Stimulated activated naive CD8-positive, alpha-beta T cell treated with anti-CD3 and anti-CD28 coated beads, Interleukin-15, Interleukin-2, amounts not matched to agents 100 ng/mL and 50 ng/mL, for 24 hours (primary cell): ENCODE results near the gene HOXA10.
A peak's percentile ranks its signal among the peaks of the same experiment; 100 is the strongest.

ENCODE experiments used
- H3K27ac Mint-ChIP-seq: one replicate; pipeline ENCODE4 v1.8.0; 2021; ENCODE audit warnings: mild to moderate bottlenecking, mixed read lengths
- H3K27me3 Mint-ChIP-seq: one replicate; pipeline ENCODE4 v1.8.0; 2021; ENCODE audit warnings: mixed read lengths
- H3K36me3 Mint-ChIP-seq: one replicate; pipeline ENCODE4 v1.8.0; 2021; ENCODE audit warnings: low read depth, mixed read lengths
- H3K4me1 Mint-ChIP-seq: one replicate; pipeline ENCODE4 v1.8.0; 2021; ENCODE audit warnings: low read depth, mixed read lengths
- H3K4me3 Mint-ChIP-seq: one replicate; pipeline ENCODE4 v1.8.0; 2021; ENCODE audit warnings: mild to moderate bottlenecking, mixed read lengths
- H3K9me3 Mint-ChIP-seq: one replicate; pipeline ENCODE4 v1.8.0; 2021; ENCODE audit warnings: mixed read lengths

The HOXA10 gene

DNA sequence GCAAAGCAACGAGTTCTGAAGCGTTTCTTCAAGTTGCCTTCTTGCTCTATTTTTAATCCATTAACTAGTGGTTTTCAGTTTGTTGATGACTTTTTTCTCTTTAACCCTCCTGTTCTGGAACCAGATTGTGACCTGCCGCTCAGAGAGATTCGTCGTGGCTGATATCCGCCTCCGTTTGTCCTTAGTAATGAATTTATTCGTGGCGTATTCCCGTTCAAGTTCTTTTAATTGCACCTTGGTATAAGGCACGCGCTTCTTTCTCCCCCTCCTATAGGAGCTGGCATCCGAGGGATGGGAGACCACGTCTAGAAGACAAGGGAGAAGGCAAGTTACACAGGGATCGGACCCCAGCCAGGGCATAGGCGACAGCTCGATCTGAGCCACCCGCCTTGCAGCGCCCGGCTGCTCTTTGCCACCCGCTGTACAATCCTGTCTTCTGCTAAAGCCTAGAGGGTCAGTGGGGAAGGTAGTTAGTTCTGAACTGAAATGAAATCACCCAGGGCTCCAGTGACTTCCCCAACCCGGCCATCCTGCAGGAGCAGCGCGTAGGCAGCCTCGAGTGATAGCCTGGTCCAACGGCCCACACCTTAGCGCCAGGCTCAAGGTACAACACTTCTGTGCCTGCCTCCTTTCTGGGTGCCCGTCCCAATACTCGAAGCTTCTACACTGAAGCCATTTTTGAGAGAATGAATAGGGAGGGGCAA is 24.2 kb upstream of the HOXA10 start:
- H3K9me3 Mint-ChIP-seq: no peaks in the 10 kb centered on the region
- H3K4me3 Mint-ChIP-seq: no peak overlapping the region
- no peaks in the 10 kb centered on the region for H3K36me3 Mint-ChIP-seq
- peaks cover 91% of the 10 kb centered on the region for H3K27me3 Mint-ChIP-seq
- peaks cover 42% of the 10 kb centered on the region for H3K4me1 Mint-ChIP-seq
- H3K27ac Mint-ChIP-seq: no peak overlapping the region

DNA sequence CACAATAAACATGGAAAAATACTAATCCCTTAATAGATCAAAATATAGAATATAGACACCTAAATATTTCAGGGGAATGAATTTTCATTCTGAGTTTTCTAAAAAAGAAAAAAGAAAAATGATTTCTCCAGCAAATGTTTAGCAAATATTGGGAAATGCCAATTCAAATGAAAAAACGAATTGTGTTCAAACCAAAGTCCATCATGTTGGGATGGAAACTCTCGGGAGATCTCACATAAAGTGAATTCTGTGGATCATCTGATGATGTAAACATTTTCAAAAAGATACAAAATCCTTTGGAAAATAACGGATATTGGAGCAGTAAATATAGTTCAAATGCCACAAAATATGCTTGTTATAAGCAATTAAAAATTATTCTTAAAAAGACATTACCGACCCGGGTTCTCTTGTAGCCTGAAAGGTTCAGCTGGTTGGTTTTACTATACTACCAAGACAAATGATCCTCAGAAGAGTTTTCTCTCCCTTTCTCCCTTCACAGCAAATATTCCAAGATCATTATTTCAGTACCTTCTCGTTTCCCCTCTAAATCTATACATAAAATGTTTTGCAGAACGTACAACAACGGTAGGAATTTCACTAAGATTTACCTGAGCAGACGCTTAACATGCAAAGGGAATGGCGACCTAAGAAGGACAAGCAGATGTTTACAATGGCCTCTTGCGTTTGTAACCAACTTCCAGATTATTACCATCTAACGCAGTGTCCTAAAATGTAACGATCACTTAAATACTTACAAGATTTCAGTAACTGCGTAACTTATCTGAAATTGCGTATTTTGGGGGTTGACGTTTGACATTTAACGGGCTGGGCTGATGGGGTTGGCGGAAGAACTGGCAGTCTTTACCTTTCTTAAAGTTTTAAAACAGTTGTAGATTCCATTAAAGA is 23.3 kb upstream of the HOXA10 start:
- no peaks in the 10 kb centered on the region for H3K36me3 Mint-ChIP-seq
- H3K9me3 Mint-ChIP-seq: no peaks in the 10 kb centered on the region
- no peak overlapping the region for H3K4me3 Mint-ChIP-seq
- H3K27ac Mint-ChIP-seq: no peak overlapping the region
- H3K27me3 Mint-ChIP-seq: peaks cover 87% of the 10 kb centered on the region
- H3K4me1 Mint-ChIP-seq: peaks cover 43% of the 10 kb centered on the region

- Mint-ChIP-seq H3K9me3 (no peaks in the 10 kb centered on the region), H3K4me1 (peaks cover 41% of the 10 kb centered on the region), H3K4me3 (no peak overlapping the region), H3K27me3 (peaks cover 87% of the 10 kb centered on the region), H3K27ac (no peak overlapping the region), H3K36me3 (no peaks in the 10 kb centered on the region)
Observed at GRCh38 chr7:27196287-27196767, 22.2 kb upstream of the HOXA10 start.

GRCh38 chr7:27194686-27195379 is 20.7 kb upstream of the HOXA10 start:
- Mint-ChIP-seq H3K9me3 (no peaks in the 10 kb centered on the region), H3K36me3 (no peaks in the 10 kb centered on the region), H3K4me1 (peaks cover 29% of the 10 kb centered on the region), H3K27ac (no peak overlapping the region), H3K27me3 (peaks cover 90% of the 10 kb centered on the region), H3K4me3 (no peak overlapping the region)

DNA sequence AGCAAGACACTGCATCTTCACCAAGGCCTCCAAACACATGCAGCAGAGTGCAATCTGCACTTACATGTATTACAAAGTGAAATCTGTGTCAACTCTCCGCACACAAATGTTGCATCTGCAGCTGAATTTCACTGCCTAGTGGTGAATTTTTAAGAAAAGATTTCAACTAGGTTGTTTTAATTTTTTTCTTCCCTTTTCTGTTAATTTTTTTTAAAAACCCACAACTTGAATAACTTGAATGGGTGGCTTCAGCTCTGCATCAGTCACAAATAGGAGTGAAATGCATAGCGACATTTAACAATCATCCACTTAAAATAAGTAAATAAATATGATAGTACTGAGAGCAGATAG is 19.9 kb upstream of the HOXA10 start:
- Mint-ChIP-seq H3K9me3 (no peaks in the 10 kb centered on the region), H3K27ac (no peak overlapping the region), H3K4me1 (peaks cover 28% of the 10 kb centered on the region), H3K36me3 (no peaks in the 10 kb centered on the region), H3K4me3 (no peak overlapping the region), H3K27me3 (peaks cover 93% of the 10 kb centered on the region)

- H3K4me3 Mint-ChIP-seq: peak overlapping the region; percentile 23
- H3K36me3 Mint-ChIP-seq: no peaks in the 10 kb centered on the region
- H3K27ac Mint-ChIP-seq: no peak overlapping the region
- no peaks in the 10 kb centered on the region for H3K9me3 Mint-ChIP-seq
- peaks cover 93% of the 10 kb centered on the region for H3K27me3 Mint-ChIP-seq
- H3K4me1 Mint-ChIP-seq: peaks cover 29% of the 10 kb centered on the region
Observed at GRCh38 chr7:27193335-27194001, 19.3 kb upstream of the HOXA10 start.

- Mint-ChIP-seq H3K4me3 (peak overlapping the region; percentile 63), H3K27ac (no peak overlapping the region), H3K4me1 (peaks cover 30% of the 10 kb centered on the region), H3K36me3 (no peaks in the 10 kb centered on the region), H3K27me3 (peaks cover 93% of the 10 kb centered on the region), H3K9me3 (no peaks in the 10 kb centered on the region)
Observed at GRCh38 chr7:27192546-27193334, 18.6 kb upstream of the HOXA10 start.

DNA sequence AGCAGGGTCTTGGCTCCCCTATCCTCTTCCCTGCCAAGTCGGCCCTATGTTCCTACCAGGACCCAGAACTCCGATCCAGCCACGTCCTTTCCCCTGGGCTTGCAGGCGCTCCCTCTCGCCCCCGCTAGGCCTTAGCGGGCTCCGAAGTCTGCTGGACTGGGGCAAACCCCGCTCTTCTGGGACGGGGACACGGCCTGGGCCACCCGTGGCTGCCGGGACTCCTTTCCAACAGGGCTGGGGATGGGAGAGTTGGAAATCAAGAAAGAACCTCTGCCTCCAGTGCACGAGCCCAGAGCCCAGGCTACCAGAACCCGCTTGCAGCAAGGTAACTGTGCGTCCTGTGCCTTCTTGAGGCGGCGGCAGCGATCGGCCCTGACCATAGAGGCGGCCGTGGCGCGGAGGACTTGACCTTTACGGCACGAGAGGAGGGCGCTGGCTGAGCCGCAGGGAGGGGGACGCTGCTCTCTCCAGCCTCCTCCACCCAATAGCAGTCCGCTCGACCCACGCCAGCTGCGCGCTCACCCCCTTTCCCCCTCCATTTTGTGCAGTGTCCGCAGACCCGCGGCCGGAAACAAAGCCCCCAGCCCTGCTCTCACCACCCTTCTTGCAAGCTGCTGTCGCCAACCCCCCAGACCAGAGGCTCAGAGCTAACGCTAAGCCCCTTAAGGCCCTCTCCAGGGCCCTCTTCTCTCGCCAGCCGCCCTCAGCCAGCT is 17.9 kb upstream of the HOXA10 start:
- no peaks in the 10 kb centered on the region for H3K36me3 Mint-ChIP-seq
- H3K4me3 Mint-ChIP-seq: peak overlapping the region; percentile 63
- no peak overlapping the region for H3K27ac Mint-ChIP-seq
- H3K27me3 Mint-ChIP-seq: peaks cover 93% of the 10 kb centered on the region
- H3K9me3 Mint-ChIP-seq: no peaks in the 10 kb centered on the region
- H3K4me1 Mint-ChIP-seq: peaks cover 32% of the 10 kb centered on the region

DNA sequence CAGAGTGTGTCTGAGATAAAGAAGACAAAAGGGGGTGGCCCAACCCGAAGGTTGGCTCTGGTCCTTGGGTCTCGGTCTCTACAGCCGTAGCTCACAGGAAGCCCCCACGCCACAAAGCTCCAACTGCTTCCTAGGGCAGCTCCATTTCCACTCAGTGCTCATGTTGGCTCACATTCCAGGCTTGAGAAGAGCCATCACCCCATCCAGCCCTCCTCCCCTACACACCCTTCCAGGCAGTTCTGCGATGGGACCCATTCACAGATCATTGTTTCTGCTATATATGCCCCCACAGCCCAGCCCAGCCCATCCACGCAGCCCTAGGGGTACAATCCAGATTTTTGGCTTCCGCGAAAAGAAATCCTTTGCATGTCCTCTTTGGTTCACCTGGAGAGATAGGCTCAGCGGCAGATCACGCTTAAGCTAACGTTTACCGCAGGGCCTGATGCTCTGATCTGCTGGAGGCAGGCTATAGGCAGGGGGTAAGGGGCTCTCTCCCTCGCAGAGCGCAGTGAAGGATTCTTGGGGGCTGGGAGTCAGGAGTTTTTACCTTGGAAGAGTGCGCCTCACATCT is 17.1 kb upstream of the HOXA10 start:
- Mint-ChIP-seq H3K27ac (no peak overlapping the region), H3K36me3 (no peaks in the 10 kb centered on the region), H3K27me3 (peaks cover 92% of the 10 kb centered on the region), H3K9me3 (no peaks in the 10 kb centered on the region), H3K4me1 (peaks cover 32% of the 10 kb centered on the region), H3K4me3 (no peak overlapping the region)

GRCh38 chr7:27189997-27190748 is 16.1 kb upstream of the HOXA10 start:
- Mint-ChIP-seq H3K9me3 (no peaks in the 10 kb centered on the region), H3K36me3 (no peaks in the 10 kb centered on the region), H3K27me3 (peaks cover 93% of the 10 kb centered on the region), H3K4me1 (peaks cover 41% of the 10 kb centered on the region), H3K27ac (no peak overlapping the region), H3K4me3 (no peak overlapping the region)

DNA sequence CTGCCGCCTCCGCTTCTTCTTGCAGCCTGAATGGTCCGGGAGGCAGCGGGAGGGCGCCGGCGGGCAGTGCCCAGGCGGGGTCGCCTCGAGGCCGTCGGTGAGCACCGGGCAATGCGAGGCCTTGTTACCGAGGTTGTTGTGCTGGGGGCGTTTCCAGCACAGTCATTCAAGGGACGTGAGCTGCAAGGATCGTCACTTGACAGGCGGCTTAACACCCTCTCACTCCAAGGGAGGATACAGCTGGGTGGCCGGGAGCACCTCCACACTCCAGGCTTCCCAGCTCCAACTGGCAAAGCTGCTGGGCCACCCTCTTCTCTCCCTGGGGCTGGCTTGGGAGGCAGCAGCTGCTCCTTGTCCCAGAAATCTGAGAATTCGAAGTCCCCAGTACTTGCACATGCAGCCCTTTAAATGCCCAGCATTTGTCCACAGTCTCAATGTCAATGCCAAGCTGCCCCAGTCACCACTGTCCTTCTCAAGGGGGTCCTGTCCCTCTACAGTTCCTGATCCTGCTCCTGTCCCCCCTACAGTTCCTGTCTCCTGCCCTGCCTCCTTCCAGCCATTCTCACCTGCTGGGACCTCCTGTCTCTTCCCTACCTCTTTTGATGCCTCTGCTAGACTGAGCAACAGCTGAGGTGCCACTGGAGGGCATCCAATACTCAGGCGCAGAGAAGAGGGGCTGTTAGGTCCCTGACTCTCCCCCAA is 15.3 kb upstream of the HOXA10 start:
- Mint-ChIP-seq H3K4me1 (peaks cover 48% of the 10 kb centered on the region), H3K27ac (no peak overlapping the region), H3K4me3 (peak overlapping the region; percentile 6), H3K36me3 (no peaks in the 10 kb centered on the region), H3K9me3 (no peaks in the 10 kb centered on the region), H3K27me3 (peaks cover 93% of the 10 kb centered on the region)
